ENCODE results near the gene RNASET2. TPM values are rescaled to one million over a fixed set of nuclear protein-coding genes. Genes with fewer than 3 reads are reported as not detected.

The RNASET2 gene
- total RNA-seq, 1 donor from 2014 or later: 287 TPM

DNA sequence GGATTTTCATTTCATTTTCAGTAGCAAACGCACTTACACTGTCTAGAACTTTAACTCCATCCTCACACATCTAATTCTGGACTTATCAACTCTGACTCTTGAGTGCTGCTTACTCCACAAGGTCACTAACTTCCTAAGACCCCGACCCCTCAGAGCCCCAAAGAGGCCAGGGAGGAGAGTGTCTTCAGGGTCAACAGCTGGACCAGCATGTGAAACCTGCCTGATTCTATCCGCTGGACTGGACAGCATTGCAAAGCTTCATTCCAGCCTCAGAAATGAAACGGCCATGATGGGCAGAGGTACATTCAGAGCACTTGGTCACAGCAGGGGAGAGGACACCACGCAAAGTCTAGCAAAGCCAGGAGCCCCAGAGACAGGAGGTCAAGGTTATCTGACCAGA, 9.1 kb downstream of the RNASET2 start:
- DNase-seq (ENCODE audit: low read depth): no peak

DNA sequence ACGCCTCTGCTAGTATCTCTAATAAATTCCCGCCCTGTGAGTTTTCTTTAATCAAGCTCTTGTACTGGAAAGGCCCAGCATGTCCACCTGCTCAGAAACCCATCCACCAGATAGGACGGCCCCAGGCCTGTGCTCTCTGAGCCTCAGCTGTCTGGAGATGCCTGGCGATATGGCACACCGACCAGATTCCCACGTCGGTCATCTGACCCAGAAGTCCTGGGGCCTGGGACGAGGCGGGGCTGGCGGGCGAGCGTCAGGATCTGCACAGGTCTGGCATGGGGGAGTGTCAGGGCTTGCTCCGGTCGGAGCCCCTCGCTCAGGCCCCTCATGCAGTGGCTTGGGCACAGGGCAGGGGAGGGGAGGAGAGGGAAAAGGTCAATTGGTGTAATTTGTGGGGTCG, 10.2 kb downstream of the RNASET2 start:
- DNase-seq (ENCODE audit: low read depth): no peak

- no peak for DNase-seq (ENCODE audit: low read depth)
Measured at GRCh38 chr6:166944666-166945256, 11.6 kb downstream of the RNASET2 start.

GRCh38 chr6:166942393-166943168, 13.8 kb downstream of the RNASET2 start:
- DNase-seq (ENCODE audit: low read depth): no peak

DNA sequence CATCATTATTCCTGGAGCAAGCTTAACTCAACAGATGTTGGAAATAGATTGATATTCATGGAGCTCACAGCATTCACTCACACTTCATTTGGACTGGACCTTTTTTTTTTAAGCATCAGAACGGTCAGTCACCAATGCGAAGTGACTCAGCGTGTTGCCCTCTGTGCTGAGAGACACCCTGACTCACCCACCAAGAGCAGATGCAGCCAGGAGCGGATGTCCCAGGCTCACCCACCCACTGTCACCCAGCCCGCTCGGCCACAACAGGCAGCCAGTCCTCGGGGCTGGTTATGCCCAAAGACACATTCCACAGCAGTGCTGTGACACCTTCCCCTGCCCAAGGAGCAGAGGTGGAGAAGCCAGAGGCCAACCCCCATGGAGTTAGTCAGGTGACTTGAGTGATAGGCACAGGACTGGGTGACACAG, 15.7 kb downstream of the RNASET2 start:
- DNase-seq (ENCODE audit: low read depth): peak; percentile 56

- DNase-seq (ENCODE audit: low read depth): no peak
Measured at GRCh38 chr6:166939894-166940293, 16.5 kb downstream of the RNASET2 start.

GRCh38 chr6:166939345-166939744, 17.0 kb downstream of the RNASET2 start:
- DNase-seq (ENCODE audit: low read depth): no peak

- DNase-seq (ENCODE audit: low read depth): no peak
Measured at GRCh38 chr6:166938704-166939103, 17.6 kb downstream of the RNASET2 start.

GRCh38 chr6:166938150-166938549, 18.2 kb downstream of the RNASET2 start:
- DNase-seq (ENCODE audit: low read depth): no peak

DNA sequence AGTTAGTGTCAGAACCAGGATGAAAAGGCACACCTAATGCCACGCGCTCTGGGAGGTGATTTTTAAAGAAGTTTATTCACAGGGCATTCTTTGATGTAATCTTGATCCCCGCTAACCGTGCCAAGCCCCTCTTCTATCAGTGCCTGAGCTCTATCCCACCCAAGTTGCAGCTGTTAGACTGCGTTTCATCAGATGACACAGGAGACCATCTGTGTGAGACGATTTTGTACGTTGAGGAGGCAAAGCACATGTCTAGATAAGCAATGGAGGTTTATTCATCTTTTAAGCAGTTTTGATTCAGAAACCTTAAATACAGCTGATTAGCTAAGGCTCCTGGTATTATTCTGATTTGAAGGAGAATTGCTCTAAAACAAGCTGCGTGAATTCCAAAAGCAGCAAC, 18.6 kb downstream of the RNASET2 start:
- DNase-seq (ENCODE audit: low read depth): no peak

DNA sequence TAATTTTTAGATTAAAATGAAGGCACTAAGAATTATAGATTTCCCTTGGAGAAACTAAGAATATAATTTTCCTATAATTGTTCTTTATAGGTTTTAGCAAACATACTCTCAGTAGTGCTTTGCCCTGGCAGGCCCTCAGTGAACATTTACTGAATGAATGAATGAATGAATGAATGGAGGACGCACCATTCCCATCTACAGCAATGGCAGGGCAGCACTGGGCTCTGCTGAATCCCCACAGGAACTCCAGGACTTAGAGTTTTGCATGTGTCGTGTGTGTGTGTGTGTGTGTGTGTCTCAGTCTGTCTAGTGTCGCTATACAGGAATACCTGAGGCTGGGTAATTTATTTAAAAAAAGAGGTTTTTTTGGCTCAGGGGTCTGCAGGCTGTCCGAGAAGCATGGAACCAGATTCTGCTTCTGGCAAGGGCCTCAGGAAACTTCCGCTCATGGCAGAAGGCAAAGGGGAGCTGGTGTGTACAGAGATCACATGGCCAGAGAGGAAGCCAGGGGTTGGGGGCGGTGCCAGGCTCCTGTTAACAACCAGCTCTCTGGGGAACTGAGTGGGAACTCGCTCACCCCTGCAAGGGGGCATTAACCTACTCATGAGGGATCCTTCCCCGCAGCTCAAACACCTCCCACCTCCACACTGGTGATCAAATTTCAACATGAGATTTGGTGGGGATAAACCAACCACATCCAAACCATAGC, 20.1 kb downstream of the RNASET2 start:
- no peak for DNase-seq (ENCODE audit: low read depth)

DNA sequence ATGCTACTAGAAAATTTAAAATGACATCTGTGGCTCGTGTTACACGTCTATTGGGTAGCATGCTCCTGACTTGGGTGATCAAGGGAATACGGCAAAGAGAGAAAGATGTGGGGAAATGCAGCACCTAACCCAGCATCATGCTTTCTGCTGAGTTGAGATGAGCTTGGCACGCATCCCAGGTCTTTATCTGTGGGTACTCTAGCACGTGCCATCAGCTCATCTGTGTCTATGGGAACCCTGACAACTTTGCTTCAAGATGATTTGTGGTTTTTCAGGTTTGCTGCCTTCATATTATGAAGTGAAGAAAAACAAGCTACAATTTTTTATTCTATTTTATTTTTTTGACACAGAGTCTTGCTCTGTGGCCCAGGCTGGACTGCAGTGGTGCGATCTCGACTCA, 21.0 kb downstream of the RNASET2 start:
- DNase-seq (ENCODE audit: low read depth): no peak

DNA sequence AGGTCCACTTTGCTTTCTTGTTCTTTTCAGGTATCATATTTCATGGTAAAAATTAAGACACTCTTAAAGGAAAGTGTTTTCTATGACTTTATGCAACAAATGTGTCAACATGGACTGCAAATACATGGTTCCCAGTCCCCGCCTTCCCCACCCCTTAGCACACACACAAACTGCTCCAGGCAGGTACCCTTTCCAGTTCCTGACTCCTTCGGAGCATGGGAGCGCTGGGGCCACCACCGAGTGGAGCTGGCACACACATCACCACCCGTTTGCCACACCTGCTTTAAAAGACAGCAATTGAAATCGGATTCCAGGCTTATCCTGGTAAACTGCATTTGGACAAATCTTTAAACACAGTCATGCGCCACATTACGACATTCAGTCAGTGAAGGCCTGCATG, 22.2 kb downstream of the RNASET2 start:
- DNase-seq (ENCODE audit: low read depth): no peak

DNA sequence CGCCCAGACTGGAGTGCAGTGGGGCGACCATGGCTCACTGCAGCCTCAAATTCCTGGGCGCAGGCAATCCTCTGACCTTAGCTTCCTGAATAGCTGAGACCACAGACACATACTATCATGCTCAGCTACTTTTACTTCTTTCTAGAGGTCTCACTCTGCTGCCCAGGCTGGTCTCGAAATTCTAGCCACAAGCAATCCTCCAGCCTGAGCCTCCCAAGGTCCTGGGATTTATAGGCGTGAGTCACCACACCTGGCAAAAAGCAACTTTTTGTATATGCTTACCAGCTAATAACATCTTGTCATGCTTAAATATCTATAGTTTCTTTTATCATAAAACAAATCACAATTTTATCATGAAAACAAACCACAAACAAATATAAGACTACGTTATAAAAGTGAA, 23.0 kb downstream of the RNASET2 start:
- DNase-seq (ENCODE audit: low read depth): no peak

DNA sequence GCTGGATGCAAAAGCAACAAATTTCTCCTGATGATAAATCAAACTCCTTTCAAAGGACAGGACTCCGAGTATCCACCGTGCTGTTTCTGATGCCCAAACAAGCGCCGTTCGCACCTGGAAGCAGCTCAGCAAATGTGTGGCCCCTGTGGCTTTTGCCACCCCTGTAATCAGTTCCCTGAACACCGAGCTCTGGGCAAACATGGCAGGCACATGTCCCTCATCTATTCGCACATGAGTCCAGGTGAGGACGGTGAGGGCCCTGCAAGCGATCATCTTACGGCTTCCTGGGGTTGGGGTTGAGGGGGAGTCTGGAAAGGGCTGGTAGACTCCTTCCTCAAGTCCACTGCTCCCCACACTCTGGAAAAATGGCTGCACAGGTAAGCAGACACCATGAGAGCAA, 23.7 kb downstream of the RNASET2 start:
- DNase-seq (ENCODE audit: low read depth): no peak

- DNase-seq (ENCODE audit: low read depth): no peak
Measured at GRCh38 chr6:166932116-166932515, 24.2 kb downstream of the RNASET2 start.

GRCh38 chr6:166931426-166931970, 24.9 kb downstream of the RNASET2 start:
- DNase-seq (ENCODE audit: low read depth): no peak

GRCh38 chr6:166930354-166930891, 25.9 kb downstream of the RNASET2 start:
- DNase-seq (ENCODE audit: low read depth): no peak

DNA sequence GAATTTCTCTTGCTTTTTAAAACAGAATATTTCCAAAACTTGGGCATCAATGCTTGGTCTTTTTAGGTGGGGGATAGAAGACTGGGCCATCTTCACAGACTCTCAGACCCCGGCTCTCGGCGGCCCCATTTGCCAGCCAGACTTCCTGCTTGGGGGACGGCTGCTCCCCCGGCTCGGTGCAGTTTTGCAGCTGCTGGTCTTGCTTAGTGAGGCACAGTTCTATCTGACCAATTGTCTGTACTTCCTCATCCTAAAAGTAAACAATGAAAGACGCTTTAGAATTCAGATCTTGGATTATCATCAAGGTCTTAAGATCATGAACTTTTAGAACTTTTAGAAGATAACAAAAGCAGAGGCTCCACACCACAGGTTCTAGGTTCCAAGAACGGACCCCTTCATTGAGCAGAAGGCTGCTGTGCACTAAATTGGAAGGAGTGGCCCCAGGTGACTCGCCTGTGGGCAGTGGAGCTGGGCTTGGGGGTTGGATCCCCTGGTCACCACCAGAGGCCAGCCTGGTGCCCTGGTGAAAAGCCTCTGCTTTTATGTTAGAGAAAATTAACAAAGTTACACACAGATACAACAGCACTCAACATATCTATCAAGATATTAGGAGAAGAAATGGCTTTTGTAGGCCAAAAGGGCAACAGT, 26.7 kb downstream of the RNASET2 start:
- DNase-seq (ENCODE audit: low read depth): no peak

GRCh38 chr6:166928644-166929541, 27.5 kb downstream of the RNASET2 start:
- no peak for DNase-seq (ENCODE audit: low read depth)

All from renal cortical epithelial cell (primary cell).